ENCODE measurements around the gene RBBP8. TPM values are rescaled to one million over a fixed set of nuclear protein-coding genes. Genes with fewer than 3 reads are reported as not detected.

The RBBP8 gene
- total RNA-seq, 1 experiment from 2014 or later, result 65.2 TPM

- DNase-seq, result no peak
- Mint-ChIP-seq H3K27me3 (ENCODE audit: low read depth) (no peaks in the 10 kb centered on the region), H3K4me1 (no peaks in the 10 kb centered on the region), H3K9me3 (no peaks in the 10 kb centered on the region), H3K4me3 (no peak overlapping the region), H3K27ac (no peak overlapping the region), H3K36me3 (ENCODE audit: insufficient read depth in 1 of 3, low read depth in 3 of 3) (peaks cover 15 to 61% (median 26%) of the 10 kb centered on the region in 3 experiments; a peak in 6 of 7 replicates)
- H4K20me1 ChIP-seq (ENCODE audit: control insufficient read depth, insufficient read depth, insufficient read length), result no peaks in the 10 kb centered on the region
- H3K9ac ChIP-seq (ENCODE audit: extremely low read depth, insufficient read length, low read length), result no peak overlapping the region
- H4K5ac ChIP-seq (ENCODE audit: insufficient read length, low read depth, low read length), result no peak overlapping the region
- no peak for TF ChIP-seq CTCF (conservative IDR thresholded peaks at IDR 0.05)
- H2AK5ac ChIP-seq (ENCODE audit: insufficient read length, low read length), result no peak overlapping the region
- H3K14ac ChIP-seq (ENCODE audit: insufficient read depth, low read length), result no peak overlapping the region
- no peak overlapping the region for H2BK5ac ChIP-seq (ENCODE audit: insufficient read length, low read length)
- no peak overlapping the region for H3K23ac ChIP-seq (ENCODE audit: insufficient read length, low read depth, low read length)
- no peaks in the 10 kb centered on the region for H3K27me3 ChIP-seq (ENCODE audit: insufficient read depth, low read length)
- no peak overlapping the region for H3K4me2 ChIP-seq (ENCODE audit: insufficient read depth, insufficient read length, low read length)
- H3K79me1 ChIP-seq (ENCODE audit: insufficient read depth, low read depth, low read length, poor library complexity, severe bottlenecking), result no peaks in the 10 kb centered on the region
- no peaks in the 10 kb centered on the region for H3K79me2 ChIP-seq (ENCODE audit: insufficient read depth, low read length)
- H3K4ac ChIP-seq (ENCODE audit: low read depth, low read length), result no peak overlapping the region
- no peak overlapping the region for H4K8ac ChIP-seq (replicated peaks; ENCODE audit: insufficient read length, low read depth, low read length)
- no peaks in the 10 kb centered on the region for H3K23me2 ChIP-seq (ENCODE audit: insufficient read length, low read depth, low read length, poor library complexity, severe bottlenecking)
- H2BK20ac ChIP-seq (ENCODE audit: low read depth, low read length, poor library complexity, severe bottlenecking), result no peak overlapping the region
- H3K56ac ChIP-seq (ENCODE audit: insufficient read length, low read depth, low read length), result no peak overlapping the region
- no peaks in the 10 kb centered on the region for H3K9me3 ChIP-seq (ENCODE audit: control insufficient read depth, low read depth, low read length)
- no peak overlapping the region for H2BK15ac ChIP-seq (ENCODE audit: low read depth, low read length)
- no peak overlapping the region for H3T11ph ChIP-seq (ENCODE audit: low read length)
- no peak overlapping the region for H3K18ac ChIP-seq (ENCODE audit: insufficient read length, low read depth, low read length)
- no CpG with 5 or more reads among the region's 2 CpGs for WGBS (ENCODE audit: extremely low coverage, insufficient read length, low lambda C conversion rate)
- H3K27ac ChIP-seq (ENCODE audit: insufficient read length, low read depth, low read length), result no peak overlapping the region
- no peak overlapping the region for H2BK120ac ChIP-seq (ENCODE audit: low read depth, low read length, poor library complexity, severe bottlenecking)
- H2BK12ac ChIP-seq (ENCODE audit: insufficient read length, low read depth, low read length), result no peak overlapping the region
- no peak overlapping the region for H2AFZ ChIP-seq (ENCODE audit: low read length)
- no peaks in the 10 kb centered on the region for H3K4me1 ChIP-seq (ENCODE audit: insufficient read depth, low read length)
- H4K91ac ChIP-seq (ENCODE audit: insufficient read length, low read depth, low read length), result no peak overlapping the region
Measured at GRCh38 chr18:23021623-23022022, 88.5 kb downstream of the RBBP8 start.

Measured in H9 (cell line).